ENCODE results near the gene ZNRF3. TPM values are rescaled to one million over a fixed set of nuclear protein-coding genes. Genes with fewer than 3 reads are reported as not detected.

The ZNRF3 gene
- total RNA-seq, 4 donors from 2014 or later = 12.9 to 29.7 (median 21.9) TPM

DNA sequence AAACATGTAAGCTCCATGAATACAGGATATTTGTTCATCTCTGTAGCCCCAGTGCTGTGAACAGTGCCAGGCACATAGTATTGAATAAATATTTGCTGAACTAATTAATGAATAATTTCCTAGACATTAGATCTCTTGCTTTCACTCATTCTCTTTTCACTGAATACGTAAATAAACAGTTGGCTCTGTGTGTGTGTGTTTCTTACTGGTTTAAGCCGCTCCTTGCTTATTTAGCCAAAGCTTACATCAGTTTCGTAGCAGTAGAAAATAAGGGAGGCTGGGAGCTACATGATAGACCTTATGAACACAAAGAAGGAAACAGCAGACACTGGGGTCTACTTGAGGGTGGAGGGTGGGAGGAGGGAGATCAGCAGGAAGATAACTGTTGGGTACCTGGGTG lies 206.7 kb downstream of the ZNRF3 start:
- Histone ChIP-seq H3K9me3 (no peaks in the 10 kb centered on the region), H3K4me1 (peaks cover 12 to 25% (median 21%) of the 10 kb centered on the region in 4 donors), H3K27me3 (no peaks in the 10 kb centered on the region), H3K36me3 (peaks cover 0 to 3% (median 2%) of the 10 kb centered on the region in 4 donors), H3K4me3 (no peak overlapping the region), H3K27ac (replicated peaks in 1 of 4) (no peak overlapping the region)
- WGBS = 87% methylated on average over 3 of the region's 3 CpGs
- no peak for TF ChIP-seq POLR2A (IDR thresholded peaks at IDR 0.05; ENCODE audit: low read depth)
- no peak for TF ChIP-seq EP300 (IDR thresholded peaks at IDR 0.05)
- TF ChIP-seq, protein P1, sequence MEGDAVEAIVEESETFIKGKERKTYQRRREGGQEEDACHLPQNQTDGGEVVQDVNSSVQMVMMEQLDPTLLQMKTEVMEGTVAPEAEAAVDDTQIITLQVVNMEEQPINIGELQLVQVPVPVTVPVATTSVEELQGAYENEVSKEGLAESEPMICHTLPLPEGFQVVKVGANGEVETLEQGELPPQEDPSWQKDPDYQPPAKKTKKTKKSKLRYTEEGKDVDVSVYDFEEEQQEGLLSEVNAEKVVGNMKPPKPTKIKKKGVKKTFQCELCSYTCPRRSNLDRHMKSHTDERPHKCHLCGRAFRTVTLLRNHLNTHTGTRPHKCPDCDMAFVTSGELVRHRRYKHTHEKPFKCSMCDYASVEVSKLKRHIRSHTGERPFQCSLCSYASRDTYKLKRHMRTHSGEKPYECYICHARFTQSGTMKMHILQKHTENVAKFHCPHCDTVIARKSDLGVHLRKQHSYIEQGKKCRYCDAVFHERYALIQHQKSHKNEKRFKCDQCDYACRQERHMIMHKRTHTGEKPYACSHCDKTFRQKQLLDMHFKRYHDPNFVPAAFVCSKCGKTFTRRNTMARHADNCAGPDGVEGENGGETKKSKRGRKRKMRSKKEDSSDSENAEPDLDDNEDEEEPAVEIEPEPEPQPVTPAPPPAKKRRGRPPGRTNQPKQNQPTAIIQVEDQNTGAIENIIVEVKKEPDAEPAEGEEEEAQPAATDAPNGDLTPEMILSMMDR (IDR thresholded peaks at IDR 0.05) = no peak
- no peak for TF ChIP-seq POLR2AphosphoS5 (IDR thresholded peaks at IDR 0.05)
- intact Hi-C loops (cut with DNase I) = no loop called here
- DNase-seq (ENCODE audit: extremely low spot score) = no peak

DNA sequence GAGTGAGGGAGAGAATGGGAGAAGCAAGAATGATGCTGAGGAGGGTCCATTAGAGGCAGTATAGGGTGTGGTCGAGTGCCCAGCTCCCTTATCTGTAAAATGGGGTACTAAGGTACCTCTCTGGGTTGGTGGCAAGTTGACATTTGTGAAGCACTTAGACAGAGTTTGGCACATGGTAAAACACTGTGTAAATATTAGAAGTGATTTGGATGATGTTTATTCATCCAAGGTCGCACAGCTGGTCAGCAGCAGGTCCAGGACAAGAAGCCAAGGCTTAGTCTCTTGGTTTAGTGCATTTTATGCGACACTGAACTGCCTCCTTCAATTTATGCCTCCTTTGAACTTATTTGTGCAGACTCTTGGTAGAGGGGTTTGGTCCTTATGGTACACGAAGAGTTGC lies 208.9 kb downstream of the ZNRF3 start:
- Histone ChIP-seq H3K36me3 (peaks cover 0 to 8% (median 2%) of the 10 kb centered on the region in 4 donors), H3K4me1 (peaks cover 12 to 25% (median 21%) of the 10 kb centered on the region in 4 donors), H3K27ac (replicated peaks in 1 of 4) (peak overlapping the region in 2 of 4 donors; percentile 1 to 10), H3K27me3 (no peaks in the 10 kb centered on the region), H3K9me3 (no peaks in the 10 kb centered on the region), H3K4me3 (no peak overlapping the region)
- TF ChIP-seq POLR2A (IDR thresholded peaks at IDR 0.05; ENCODE audit: low read depth) (no peak), EP300 (IDR thresholded peaks at IDR 0.05) (no peak), POLR2AphosphoS5 (IDR thresholded peaks at IDR 0.05) (no peak)
- TF ChIP-seq, protein P1 (IDR thresholded peaks at IDR 0.05) = no peak
- DNase-seq (ENCODE audit: extremely low spot score) = no peak
- 88% methylated on average over 4 of the region's 4 CpGs for WGBS
- intact Hi-C loops (cut with DNase I) = no loop called here

DNA sequence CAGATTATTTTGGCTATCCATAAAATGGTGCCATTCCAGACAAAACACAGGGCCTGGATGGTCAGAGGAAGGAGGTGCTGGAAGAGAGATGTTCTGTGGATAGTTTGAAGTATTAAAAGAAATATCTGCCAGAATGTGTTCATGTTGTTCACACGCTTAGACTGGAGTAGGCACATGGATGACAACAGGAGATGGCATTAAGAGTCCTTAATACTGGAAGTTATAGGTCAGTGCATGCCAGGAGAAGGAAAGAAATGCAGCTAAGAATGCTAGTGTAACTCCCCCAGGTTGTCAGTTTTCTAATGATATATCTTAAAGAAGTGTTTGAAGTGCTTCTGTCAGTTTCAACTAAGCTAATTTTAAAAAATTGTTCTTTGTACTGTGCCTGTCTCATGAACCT lies 209.7 kb downstream of the ZNRF3 start:
- no peak for DNase-seq (ENCODE audit: extremely low spot score)
- intact Hi-C loops (cut with DNase I) = no loop called here
- 83% methylated on average over 1 of the region's 1 CpG for WGBS

DNA sequence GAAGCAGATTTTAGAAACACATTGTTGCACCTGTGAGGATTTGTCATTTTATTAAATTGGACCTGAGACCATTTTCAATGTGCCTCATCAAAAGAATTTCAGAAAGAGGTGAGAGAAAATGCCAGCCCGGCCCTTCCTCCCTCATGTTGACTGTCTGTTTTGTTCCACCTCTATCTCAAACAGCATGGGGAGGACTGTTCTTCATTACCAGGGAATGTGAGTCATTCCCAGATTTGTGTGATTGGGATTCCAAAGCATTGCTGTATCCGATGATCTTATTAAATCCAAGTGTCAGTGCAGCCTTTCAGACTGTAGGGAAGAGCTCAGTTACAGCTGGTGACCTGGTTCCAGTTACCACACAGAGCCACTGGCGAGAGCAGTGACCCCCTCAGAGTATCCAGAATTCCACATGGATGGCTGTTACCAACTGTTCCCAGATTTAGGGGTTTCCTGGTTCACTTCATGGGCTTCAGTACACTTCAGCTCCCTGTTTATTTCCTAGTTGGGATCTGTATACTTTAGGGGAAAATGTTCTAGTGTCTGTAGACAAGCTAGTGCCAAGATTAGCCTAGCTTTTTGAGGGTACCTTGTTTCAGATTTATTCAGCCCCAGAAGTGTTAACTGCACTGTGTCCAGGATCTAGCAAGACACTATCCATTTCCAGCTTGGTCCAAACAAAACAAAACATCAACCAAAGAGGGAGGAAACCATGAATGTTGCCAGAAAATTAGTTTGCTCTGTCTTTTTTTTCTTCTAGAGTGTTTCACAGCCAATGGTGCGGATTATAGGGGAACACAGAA lies 210.3 kb downstream of the ZNRF3 start:
- intact Hi-C loops (cut with DNase I) = no loop called here
- peaks cover 17 to 25% (median 21%) of the 10 kb centered on the region in 4 donors for H3K4me1 ChIP-seq
- no peak for DNase-seq (ENCODE audit: extremely low spot score)
- WGBS = 49% methylated on average over 4 of the region's 4 CpGs
- H3K27ac ChIP-seq (replicated peaks in 1 of 4) = peak overlapping the region; percentile 38 to 60 (median 56)
- TF ChIP-seq POLR2AphosphoS5 (IDR thresholded peaks at IDR 0.05) = no peak
- TF ChIP-seq, protein P1 (IDR thresholded peaks at IDR 0.05) = no peak
- TF ChIP-seq POLR2A (IDR thresholded peaks at IDR 0.05; ENCODE audit: low read depth) = no peak
- no peak for TF ChIP-seq EP300 (IDR thresholded peaks at IDR 0.05)
- peaks cover 0 to 9% (median 2%) of the 10 kb centered on the region in 4 donors for H3K36me3 ChIP-seq
- H3K27me3 ChIP-seq = no peaks in the 10 kb centered on the region
- no peak overlapping the region for H3K4me3 ChIP-seq
- H3K9me3 ChIP-seq = no peaks in the 10 kb centered on the region

More for the DNA sequence above, 209.7 kb downstream of the ZNRF3 start:
- Histone ChIP-seq H3K9me3 (no peaks in the 10 kb centered on the region), H3K27me3 (no peaks in the 10 kb centered on the region), H3K27ac (replicated peaks in 1 of 4) (peak overlapping the region in 3 of 4 donors; percentile 14 to 60 (median 57)), H3K4me1 (peaks cover 17 to 25% (median 21%) of the 10 kb centered on the region in 4 donors), H3K36me3 (peaks cover 0 to 8% (median 2%) of the 10 kb centered on the region in 4 donors), H3K4me3 (no peak overlapping the region)
- TF ChIP-seq EP300 (IDR thresholded peaks at IDR 0.05) (no peak), POLR2AphosphoS5 (IDR thresholded peaks at IDR 0.05) (no peak), POLR2A (IDR thresholded peaks at IDR 0.05; ENCODE audit: low read depth) (no peak)
- TF ChIP-seq, protein P1 (IDR thresholded peaks at IDR 0.05) = no peak
